ENCODE results near the gene RIN3.

Gene RIN3

DNA sequence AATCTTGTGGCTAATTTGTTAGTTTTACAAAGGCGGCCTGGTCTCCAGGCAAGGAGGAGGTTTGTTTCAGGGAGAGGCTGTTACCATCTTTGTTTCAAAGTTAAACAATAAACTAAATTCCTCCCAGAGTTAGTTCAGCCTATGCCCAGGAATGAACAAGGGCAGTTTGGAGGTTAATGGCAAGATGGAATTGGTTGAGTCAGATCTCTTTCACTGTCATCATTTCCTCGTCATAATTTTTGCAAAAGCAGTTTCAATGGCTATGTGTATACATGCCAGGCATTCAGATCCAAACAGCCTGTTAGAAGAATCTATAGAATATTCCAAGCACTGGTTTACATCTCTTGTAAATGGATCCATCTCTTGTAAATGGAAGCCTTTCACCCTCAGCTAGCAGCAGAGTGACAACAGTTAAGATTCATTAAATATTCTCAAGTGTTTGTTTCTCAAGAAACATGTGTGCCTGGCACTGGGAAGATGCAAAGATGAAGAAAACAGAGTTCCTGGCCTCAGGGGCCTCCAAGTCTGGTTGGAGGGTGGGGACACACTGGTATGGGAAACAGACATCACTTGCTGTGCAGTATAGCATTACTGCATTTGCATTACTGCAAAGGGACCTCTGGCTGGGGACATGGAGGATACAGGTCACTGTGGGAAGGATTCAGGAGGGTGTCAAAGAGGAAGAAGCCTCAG is 65.8 kb downstream of the RIN3 start:
- TF ChIP-seq, protein P1, sequence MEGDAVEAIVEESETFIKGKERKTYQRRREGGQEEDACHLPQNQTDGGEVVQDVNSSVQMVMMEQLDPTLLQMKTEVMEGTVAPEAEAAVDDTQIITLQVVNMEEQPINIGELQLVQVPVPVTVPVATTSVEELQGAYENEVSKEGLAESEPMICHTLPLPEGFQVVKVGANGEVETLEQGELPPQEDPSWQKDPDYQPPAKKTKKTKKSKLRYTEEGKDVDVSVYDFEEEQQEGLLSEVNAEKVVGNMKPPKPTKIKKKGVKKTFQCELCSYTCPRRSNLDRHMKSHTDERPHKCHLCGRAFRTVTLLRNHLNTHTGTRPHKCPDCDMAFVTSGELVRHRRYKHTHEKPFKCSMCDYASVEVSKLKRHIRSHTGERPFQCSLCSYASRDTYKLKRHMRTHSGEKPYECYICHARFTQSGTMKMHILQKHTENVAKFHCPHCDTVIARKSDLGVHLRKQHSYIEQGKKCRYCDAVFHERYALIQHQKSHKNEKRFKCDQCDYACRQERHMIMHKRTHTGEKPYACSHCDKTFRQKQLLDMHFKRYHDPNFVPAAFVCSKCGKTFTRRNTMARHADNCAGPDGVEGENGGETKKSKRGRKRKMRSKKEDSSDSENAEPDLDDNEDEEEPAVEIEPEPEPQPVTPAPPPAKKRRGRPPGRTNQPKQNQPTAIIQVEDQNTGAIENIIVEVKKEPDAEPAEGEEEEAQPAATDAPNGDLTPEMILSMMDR (IDR thresholded peaks at IDR 0.05; ENCODE audit: insufficient read depth, missing control alignments) = no peak
- FAIRE-seq (no peak), DNase-seq (ENCODE audit: insufficient read length, low spot score) (no peak)

DNA sequence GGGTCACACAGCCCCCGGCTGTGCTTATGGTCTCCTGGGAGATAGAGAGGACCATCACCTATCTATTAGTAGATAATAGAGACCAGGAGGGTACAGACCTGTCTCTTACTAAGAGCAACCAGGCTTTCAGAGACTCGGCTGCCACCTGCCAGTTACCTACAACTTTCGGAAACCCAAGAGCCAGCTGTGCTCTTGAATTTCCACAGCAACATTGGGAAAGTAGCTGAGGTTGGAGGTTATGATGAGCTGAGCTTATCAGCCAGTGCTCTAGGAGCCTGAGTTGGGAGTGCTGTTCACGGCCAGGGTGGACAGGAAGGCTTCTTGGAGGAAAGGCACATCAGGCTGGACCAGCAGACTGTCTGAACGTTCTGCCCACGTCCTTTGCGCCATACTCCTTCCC is 67.6 kb downstream of the RIN3 start:
- TF ChIP-seq, protein P1 (IDR thresholded peaks at IDR 0.05; ENCODE audit: insufficient read depth, missing control alignments) = no peak
- FAIRE-seq = no peak

DNA sequence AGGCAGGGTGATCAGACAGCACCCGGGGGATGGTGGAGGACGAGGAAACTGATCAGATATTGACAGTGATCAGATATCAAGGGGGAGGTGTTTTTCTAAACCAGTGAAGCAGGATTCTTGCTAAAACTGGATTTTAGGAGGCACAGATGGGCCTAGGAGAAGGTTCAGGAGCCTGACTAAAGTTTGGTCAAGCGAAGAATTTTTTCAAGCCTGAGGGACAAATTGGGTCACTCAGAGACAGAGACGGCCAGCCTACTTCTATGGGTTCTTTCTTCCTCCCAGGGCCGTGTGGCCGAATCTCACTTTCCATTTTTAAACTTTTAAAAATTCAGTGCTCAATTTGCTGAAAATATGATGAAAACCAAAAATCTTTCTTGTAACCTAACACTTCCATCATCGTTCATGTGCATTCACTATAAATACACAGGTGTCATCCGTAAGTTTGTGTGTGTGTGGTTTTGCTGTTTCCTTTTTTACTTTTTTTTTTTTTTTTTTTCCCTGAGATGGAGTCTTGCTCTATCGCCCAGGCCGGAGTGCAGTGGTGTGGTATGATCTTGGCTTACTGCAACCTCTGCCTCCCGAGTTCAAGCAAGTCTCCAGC is 68.5 kb downstream of the RIN3 start:
- FAIRE-seq (no peak), DNase-seq (ENCODE audit: insufficient read length, low spot score) (no peak)
- TF ChIP-seq, protein P1 (IDR thresholded peaks at IDR 0.05; ENCODE audit: insufficient read depth, missing control alignments) = no peak

More for the DNA sequence above, 67.6 kb downstream of the RIN3 start:
- DNase-seq (ENCODE audit: insufficient read length, low spot score) = no peak

DNA sequence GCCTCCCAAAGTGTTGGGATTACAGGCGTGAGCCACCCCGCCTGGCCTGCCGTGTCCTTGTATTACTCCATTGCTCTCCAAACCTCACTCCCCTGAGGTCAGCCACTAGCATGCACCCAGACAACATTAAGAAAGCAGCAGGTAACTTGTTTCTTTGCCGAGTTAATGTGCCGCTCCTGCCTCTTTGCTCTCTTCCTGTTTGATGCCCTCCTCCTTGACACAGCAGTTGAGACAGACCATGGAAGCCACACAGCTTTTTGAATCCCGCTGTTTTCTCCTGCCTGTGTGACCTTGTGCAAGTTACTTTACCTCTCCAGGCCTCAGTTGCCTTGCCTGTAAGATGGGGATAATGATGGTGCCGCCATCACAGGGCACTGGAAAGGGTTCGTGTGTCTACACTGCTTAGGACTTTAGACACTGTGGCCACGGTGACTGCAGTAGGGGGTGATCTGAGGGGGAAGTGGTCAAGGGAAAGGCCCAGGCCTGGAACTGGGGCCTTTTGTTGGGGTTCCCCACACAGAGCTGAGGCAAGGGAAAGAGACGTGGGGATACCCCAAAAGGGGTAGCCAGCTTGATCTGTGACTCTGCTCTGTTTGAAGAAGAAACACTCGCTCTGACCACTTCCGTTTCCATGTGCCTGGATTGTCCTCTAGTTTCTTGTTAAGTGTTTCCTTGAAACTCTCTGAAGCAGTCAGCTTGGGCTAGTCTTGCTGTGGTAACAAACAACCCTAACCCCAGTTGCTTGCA is 69.3 kb downstream of the RIN3 start:
- TF ChIP-seq, protein P1 (IDR thresholded peaks at IDR 0.05; ENCODE audit: insufficient read depth, missing control alignments) = no peak
- FAIRE-seq (no peak), DNase-seq (ENCODE audit: insufficient read length, low spot score) (no peak)

DNA sequence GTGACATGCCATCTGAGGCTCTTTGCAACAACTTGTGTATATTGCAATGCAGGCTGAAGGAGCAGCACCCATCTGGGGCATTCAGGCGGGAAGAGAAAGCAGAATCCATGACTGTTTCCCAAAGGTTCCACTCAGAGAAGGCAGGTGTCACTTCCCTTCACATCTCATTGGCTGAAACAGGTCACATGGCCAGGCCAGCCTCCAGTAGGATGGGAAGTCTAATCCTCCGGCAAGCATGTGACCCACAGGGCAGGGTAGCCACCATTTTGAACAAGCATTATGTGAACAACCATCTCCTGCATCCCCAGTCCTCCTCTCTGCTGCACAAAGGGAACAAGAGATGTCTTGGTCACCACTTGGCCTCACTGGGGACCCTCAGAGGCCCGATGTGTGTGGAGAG is 70.6 kb downstream of the RIN3 start:
- no peak for DNase-seq (ENCODE audit: insufficient read length, low spot score)
- no peak for FAIRE-seq
- TF ChIP-seq, protein P1 (IDR thresholded peaks at IDR 0.05; ENCODE audit: insufficient read depth, missing control alignments) = no peak

DNA sequence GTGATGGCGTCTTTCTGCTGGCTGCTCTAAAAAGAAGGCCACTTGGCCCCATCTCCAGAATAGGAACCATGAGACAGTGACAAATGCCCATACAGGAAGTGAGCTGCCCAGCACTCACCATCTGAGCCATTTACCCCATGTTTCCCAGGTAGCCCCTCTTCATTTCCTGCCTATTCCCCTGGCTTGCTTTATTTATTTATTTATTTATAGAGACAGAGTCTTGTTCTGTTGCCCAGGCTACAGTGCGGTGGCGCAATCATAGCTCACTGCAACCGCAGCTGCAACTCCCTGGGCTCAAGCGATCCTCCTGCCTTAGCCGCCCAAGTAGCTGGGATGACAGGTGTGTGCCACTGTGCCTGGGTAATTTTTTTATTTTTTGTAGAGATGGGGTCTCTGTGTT is 71.2 kb downstream of the RIN3 start:
- TF ChIP-seq, protein P1 (IDR thresholded peaks at IDR 0.05; ENCODE audit: insufficient read depth, missing control alignments) = no peak
- FAIRE-seq = no peak
- no peak for DNase-seq (ENCODE audit: insufficient read length, low spot score)

Data from D721Med (cell line).